Neural progenitor cell (in vitro differentiated cells): ENCODE measurements around the gene RNF167.

Experiments used
- CTCF ChIP-seq: fragments of 200-600 bp; sonication (generic); IDR thresholded peaks from 2 replicates; pipeline ENCODE4 v1.5.1; 2017; ENCODE audit warnings: antibody characterized with exemption, mild to moderate bottlenecking
- EZH2 ChIP-seq: fragments of 200-600 bp; sonication (generic); IDR thresholded peaks from 2 replicates; pipeline ENCODE4 v1.6.1; 2017; ENCODE audit warnings: antibody characterized with exemption, mild to moderate bottlenecking, moderate library complexity

- TF ChIP-seq CTCF (no peak), EZH2 (no peak)
Observed at GRCh38 chr17:4898927-4899326, 41.1 kb upstream of the RNF167 start.
